Activated T-helper 1 cell treated with Interleukin-2 at 50 U/mL for 16 hours (primary cell): Measurements from ENCODE around the gene NMRK2.
"Not testable (repeated sequence)": the region's sequence is repeated elsewhere in the genome, so short reads cannot be mapped to it uniquely, and the experiment has no call there.

Experiments used
- DNase-seq: peaks from one replicate; pipeline ENCODE4 v3.0.0-alpha.2; 2020; ENCODE audit warnings: low read depth

NMRK2 gene

DNA sequence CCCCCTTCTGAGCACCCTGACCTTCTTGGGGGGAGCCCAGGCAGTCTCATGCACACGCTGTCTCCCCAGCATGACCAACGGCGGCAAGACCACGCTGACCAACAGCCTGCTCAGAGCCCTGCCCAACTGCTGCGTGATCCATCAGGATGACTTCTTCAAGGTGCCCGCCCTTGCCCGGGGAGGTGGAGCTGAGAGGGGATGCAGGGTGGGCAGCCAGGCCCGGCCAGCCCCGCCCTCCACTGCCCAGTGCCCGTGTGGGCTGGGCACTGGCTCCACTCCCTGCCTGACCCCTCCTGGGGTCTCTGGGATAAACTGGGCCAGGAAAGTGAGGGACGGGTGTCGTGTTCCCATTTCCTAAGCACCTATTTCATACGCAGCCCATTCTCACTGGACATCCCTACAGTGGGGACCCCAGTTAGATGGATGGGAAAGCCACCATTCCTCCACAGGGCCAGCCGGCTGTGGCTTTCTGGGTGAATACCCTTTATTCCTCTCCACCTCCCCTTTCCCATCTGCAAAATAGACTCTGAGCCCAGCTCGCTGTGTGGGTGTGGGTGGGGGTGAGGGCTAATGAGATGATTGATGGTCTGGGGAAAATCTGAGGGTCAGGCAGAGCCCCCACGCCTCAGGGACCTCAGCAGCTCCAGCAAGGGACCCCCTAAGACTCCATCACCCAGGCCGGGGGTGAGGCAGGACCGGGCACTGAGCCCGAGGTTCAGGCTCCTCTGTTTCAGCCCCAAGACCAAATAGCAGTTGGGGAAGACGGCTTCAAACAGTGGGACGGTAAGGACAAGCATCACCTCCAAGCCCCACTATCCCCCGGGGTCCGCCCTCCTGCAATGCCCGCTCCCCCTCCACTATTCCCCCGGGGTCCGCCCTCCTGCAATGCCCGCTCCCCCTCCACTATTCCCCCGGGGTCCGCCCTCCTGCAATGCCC is 3.9 kb downstream of the NMRK2 start:
- DNase-seq = no peak

- DNase-seq = not testable (repeated sequence)
Observed at GRCh38 chr19:3938300-3938950, 5.6 kb downstream of the NMRK2 start.

GRCh38 chr19:3942790-3943409 is 10.0 kb downstream of the NMRK2 start:
- DNase-seq = no peak

- no peak for DNase-seq
Observed at GRCh38 chr19:3944018-3944721, 11.3 kb downstream of the NMRK2 start.

DNA sequence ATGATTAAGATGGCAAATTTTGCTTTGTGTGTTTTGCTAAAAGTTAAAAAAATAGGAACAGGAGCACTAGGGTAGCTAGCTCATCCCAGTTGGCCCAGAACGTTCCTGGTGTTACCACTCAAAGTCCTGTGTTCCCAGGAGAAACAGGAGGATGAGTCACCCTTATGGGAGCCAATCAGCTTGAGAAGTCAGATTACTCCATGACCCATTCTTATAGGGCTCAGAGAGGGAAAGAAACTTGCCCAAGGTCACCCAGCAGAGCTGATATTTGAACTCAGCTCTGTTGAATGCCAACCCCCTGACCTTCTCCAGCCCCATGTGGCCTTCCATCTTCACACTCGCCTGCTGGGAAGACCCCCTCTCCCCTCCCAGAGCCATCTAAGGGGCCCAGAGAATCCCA is 13.0 kb downstream of the NMRK2 start:
- DNase-seq = no peak

DNA sequence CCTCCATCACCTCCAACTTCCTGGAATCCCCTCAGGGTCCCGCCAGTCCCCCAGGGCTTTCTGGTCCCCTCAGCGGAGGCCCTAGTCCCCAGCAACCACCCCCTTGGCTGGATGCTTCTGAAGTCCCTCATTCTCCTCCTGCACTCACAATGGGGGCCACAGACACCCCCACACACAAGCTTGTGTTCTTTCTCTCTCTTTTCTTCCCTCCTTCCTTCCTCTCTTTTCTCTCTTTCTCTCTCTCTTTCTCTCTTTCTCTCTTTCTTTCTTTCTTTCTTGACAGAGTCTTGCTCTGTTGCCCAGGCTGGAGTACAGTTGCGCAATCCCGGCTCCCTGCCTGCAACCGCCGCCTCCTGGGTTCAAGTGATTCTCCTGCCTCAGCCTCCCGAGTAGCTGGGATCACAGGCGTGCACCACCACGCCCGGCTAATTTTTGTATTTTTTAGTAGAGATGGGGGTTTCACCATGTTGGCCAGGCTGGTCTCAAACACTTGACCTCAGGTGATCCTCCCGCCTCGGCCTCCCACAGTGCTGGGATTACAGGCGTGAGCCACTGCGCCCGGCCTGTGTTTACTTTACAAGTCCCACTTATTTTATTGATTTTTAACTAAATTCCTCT is 14.6 kb downstream of the NMRK2 start:
- DNase-seq = not testable (repeated sequence)

GRCh38 chr19:3949294-3949693 is 16.4 kb downstream of the NMRK2 start:
- DNase-seq = no peak

- DNase-seq = no peak
Observed at GRCh38 chr19:3949997-3950859, 17.4 kb downstream of the NMRK2 start.

DNA sequence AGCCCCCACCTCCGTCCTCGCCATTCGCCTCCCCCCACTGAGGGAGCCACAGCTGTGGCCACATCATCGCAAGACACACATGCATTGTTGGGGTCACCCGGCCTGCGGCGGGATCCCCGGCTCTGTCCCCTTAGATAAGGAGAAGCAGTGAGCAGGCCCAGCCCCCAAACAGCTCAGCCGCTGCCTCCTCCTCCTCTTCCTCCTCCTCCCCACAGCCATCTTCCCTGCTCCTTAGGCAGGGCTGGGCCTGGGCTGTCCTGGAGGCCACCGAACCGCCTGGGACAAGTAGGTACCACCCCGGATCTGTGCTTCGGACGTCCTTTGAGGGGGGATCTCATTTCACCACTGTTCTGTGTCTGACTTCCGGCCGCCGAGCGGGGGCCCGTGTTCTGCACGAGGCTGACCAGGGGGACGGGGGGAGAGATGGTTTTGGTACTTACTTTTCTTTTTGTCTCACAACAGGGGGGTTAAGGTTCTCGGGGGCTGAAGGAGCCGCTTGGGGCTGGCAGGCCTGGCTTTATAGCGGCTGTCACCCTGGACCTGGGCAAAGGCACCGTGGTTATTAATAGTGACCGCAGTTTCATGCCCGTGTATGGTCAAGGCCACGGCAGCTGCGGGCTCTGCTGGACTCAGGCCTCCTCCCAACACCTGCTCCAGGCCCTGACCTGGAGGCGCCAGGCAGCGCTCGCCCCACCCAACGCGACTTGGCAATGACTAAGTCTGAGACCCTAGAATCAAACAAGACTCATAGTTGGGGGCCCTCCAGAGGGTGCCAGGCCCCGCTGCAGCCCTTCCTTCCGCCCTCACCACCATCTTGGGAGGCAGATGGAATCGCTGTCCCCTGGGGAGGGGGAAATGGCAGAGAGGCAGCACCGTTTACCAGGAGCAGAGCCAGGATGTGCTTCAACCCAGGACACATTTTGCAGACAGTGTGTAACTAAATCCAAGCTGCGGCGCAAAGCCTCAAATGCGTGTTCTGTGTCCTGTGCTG is 18.3 kb downstream of the NMRK2 start:
- DNase-seq = no peak

- DNase-seq = not testable (repeated sequence)
Observed at GRCh38 chr19:3952755-3953276, 19.9 kb downstream of the NMRK2 start.

GRCh38 chr19:3954107-3954506 is 21.2 kb downstream of the NMRK2 start:
- DNase-seq = no peak

DNA sequence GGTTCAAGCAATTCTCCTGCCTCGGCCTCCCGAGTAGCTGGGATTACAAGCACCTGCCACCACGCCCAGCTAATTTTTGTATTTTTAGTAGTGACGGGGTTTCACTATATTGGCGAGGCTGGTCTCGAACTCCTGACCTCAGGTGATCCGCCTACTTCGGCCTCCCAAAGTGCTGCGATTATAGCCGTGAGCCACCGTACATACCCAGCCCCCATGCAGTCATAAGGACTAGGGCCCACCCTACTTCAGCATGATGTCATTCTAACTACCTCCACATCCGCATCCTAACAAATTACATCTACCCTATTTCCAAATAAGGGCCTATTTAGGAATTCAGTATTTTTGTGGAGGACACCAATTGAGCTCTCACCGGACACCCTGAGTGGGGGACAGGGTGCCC is 22.4 kb downstream of the NMRK2 start:
- DNase-seq = not testable (repeated sequence)

- no peak for DNase-seq
Observed at GRCh38 chr19:3955688-3956087, 22.8 kb downstream of the NMRK2 start.

DNA sequence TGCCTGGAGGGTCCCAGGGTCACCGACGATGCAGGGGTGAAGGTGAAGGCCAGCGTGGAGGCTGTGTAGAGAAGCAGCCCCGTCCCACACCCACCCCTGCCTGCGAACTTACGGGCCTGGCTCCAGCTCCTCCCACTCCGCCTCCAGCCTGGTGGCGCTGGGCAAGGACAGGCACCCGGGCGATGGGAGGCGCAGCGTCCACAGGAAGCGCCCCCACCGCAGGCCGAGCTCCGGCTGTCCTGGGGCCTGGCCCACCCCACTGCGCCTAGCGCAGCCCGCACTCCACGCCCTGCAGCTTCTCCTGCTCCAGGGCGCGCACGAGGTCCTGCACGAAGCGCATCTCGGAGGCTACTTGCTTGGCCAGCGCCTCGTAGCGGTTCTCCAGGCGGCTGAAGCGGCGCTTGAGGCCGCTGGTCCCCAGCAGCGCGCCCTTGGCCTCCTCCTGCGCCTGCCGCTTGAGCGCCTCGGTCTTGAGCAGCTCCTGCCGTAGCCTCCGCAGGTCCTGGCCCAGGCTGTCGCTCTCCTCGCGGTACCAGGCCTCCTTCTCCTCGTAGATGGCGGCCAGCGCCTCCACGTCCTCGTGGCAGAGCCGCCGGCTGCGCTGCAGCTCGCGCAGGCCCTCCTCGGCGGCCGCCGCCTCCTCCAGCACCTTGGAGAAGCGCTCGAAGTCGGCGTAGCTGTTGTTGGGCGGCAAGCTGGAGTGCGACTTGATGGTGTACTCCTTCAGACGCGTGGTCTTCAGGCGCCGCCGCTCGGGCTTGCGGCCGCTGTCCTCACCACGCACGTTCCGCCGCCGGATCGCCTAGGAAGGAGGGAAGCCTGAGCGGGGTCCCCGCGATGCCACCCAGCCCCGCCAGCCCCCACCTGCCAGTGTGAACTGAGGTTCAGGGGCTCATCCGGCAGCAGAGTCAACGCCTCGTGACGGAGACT is 26.2 kb downstream of the NMRK2 start:
- DNase-seq = no peak

DNA sequence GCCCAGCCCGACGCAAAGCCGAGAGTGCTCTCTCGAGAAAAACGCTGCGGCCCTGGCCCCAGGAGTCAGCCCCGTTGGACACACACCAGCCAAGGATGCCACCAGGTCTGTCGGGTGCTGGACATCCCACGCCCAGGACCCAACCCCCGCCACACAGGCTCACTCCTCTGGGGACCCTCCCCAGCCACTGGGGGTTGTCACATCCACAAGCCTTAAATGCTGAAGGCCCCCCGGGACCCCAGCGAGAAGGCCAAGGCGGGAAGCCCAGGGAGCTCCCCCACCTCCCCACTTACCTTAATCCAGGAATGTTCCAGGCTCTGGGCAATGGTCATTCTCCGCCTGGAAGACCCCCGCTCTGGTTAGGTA is 26.9 kb downstream of the NMRK2 start:
- no peak for DNase-seq

GRCh38 chr19:3961007-3961406 is 28.1 kb downstream of the NMRK2 start:
- no peak for DNase-seq

GRCh38 chr19:3963458-3964255 is 30.8 kb downstream of the NMRK2 start:
- DNase-seq = no peak
